SH-SY5Y (cell line): ENCODE results near the gene ADM5.

Source experiments
- GATA2 ChIP-seq: IDR thresholded peaks from 2 replicates; pipeline ENCODE4 v1.6.1; 2011; ENCODE audit warnings: mild to moderate bottlenecking, low read depth, low read length
- GATA3 ChIP-seq: IDR thresholded peaks from 2 replicates; pipeline ENCODE4 v1.6.1; 2011; ENCODE audit warnings: low read depth, mild to moderate bottlenecking, low read length, moderate library complexity

DNA sequence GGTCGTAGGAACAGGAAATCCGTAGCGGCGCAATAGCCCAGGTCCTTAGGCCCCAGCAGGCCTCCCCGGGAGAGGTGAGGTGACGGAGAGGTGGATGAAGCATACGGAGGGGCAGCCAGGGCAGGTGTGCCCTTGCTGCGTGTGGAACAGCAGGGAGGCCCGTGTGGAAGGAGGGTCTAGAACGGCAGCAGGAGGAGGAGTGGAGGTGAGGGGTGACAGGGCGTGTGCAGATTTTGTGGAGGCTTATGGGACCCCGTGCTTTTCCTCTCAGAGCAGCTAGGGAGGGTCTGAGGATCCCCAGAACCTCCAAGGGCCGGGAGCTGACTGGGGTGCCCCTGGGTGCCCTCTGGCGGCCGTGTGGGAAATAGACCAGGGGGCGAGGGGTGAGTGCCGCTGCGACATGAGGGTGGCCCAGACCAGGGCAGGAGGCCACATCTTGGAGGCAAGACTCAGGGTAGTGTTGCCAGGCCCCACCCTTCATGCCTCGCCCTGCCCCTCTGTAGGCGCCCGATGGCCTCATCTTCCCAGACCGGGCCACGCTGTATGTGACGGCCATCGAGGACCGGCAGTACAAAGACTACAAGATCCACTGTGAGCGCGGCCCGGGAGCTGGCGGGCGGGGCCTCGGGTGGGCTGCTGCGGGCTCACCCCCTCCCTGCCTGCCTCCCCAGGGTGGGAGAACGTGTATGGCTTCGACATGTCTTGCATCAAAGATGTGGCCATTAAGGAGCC, 5.0 kb upstream of the ADM5 start:
- no peak for TF ChIP-seq GATA2
- no peak for TF ChIP-seq GATA3
